ENCODE results near the gene PSG3.
"Not testable (repeated sequence)": the region's sequence is repeated elsewhere in the genome, so short reads cannot be mapped to it uniquely, and the experiment has no call there.

The PSG3 gene

DNA sequence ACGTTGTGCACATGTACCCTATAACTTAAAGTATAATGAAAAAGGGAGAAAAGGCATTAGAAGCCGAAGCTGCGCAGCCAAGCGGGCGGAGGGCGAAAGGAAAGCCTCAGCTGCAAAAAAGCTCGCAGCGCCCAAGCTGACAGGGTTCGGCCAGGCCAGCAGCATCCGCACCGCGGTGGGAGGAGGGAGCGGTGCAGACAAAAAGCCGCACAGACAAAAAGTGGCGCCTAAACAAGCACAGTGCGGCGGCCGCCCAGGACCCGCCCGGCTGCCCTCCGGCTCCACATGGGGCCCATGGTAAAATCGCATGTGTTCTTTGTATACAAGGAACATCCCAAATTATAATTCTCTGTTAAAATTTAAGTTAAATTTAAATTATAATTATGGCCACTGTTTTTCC lies 42.4 kb downstream of the PSG3 start:
- FAIRE-seq (no peak), DNase-seq (ENCODE audit: insufficient read length, low spot score) (no peak)

DNA sequence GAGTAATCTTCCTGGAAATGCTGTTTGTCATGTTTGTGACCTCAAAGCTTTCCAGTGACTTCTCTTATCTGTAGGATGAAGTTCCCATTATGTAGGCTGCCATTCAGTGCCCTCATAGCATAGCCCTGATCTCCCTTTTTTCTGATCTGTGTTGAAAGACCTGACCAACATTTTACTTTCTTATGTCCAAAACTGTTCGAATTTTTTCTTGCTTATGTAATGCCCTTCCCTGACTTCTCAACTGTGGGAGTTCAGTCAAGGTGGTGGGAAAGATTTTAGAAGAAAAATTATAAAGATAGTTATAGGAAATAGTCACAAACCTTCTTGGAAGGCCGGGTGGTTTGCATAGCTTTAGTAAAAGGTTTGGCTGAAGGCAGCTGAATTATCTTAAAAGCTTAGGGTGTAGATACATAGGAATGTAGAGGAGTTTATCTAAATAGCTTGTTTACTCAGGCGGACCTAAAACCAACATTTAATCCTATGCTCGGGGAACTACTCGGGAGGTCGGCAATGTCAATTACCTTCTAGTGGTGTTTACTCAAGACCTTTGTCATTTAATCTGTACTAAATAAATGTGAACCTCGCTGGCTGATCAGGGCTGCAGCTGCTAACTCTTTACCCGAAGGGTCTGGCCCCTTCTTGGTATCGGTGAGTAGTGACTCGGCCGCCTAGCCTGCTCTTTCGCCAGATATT lies 44.3 kb downstream of the PSG3 start:
- no peak for DNase-seq (ENCODE audit: insufficient read length, low spot score)
- FAIRE-seq: no peak

GRCh38 chr19:42693760-42694350 lies 46.4 kb downstream of the PSG3 start:
- DNase-seq (ENCODE audit: insufficient read length, low spot score) (peak; percentile 83), FAIRE-seq (peak; percentile 13)

- FAIRE-seq (peak; percentile 20), DNase-seq (ENCODE audit: insufficient read length, low spot score) (no peak)
Observed at GRCh38 chr19:42683917-42684513, 56.3 kb downstream of the PSG3 start.

GRCh38 chr19:42676326-42676725 lies 64.0 kb downstream of the PSG3 start:
- not testable (repeated sequence) for DNase-seq (ENCODE audit: insufficient read length, low spot score); FAIRE-seq

GRCh38 chr19:42674549-42674948 lies 65.7 kb downstream of the PSG3 start:
- DNase-seq (ENCODE audit: insufficient read length, low spot score); FAIRE-seq: not testable (repeated sequence)

Measured in HTR-8/SVneo (cell line).